GM10248 (cell line): Measurements from ENCODE around the gene GRIN2B.

Source experiments
- CTCF ChIA-PET: fragments of 300-600 bp; sonication (Branson Sonifier 250); formaldehyde crosslinking; extraction: SDS; loops from one replicate; lab custom pipeline; 2021; ENCODE audit warnings: antibody characterized with exemption; lab: Yijun Ruan, JAX
- POLR2A ChIA-PET: fragments of 350-650 bp; sonication (Branson Sonifier 250); formaldehyde crosslinking; extraction: SDS; loops from one replicate; lab custom pipeline; 2020; ENCODE audit warnings: antibody characterized with exemption; lab: Yijun Ruan, JAX
- DNase-seq: peaks from one replicate; pipeline ENCODE4 v3.0.0; 2012; ENCODE audit errors: extremely low spot score
- TF ChIP-seq, protein P1 (sequence below): IDR thresholded peaks from 2 replicates; pipeline ENCODE4 v1.5.1; 2012; ENCODE audit warnings: mild to moderate bottlenecking, low read depth; ENCODE audit errors: extremely low read depth, missing control alignments, control extremely low read depth

The GRIN2B gene

DNA sequence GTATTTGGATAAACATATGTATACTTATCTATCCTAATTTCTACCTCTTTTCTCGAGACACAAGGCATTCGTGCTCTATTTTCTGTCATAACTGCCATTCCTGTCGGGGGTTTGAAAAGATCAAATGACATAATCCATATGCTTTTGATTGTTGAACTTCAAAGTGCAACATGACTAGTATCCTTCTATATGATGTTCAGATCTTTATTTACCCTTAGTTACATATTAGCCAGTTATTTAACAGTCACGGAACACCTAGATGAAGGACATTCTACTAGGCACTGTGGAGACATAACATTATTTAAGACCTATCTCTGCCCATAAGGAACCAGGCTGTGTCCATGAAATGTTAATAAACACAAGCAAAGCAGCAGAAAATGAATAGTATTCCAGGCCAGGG is 11.2 kb upstream of the GRIN2B start:
- no peak for DNase-seq
- POLR2A ChIA-PET, result no interaction called here

DNA sequence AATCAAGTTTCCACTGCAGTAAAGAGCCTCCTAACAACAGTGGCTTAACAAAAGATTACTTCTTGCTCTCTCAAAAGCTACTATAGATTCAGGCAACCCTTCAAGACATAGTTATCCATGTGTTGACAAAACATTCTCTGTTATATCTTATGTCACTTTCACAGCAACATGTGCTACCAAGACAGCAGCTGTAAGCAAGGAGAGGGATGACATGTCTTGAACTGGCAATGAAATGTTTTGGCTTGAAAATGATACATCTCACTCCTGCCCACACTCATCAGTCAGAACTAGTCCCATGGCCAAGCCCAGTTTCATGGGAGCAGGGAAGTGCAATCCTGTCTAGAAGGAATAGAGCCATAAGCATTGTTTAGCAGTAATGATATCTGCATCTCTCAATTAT is 10.7 kb upstream of the GRIN2B start:
- TF ChIP-seq, protein P1, sequence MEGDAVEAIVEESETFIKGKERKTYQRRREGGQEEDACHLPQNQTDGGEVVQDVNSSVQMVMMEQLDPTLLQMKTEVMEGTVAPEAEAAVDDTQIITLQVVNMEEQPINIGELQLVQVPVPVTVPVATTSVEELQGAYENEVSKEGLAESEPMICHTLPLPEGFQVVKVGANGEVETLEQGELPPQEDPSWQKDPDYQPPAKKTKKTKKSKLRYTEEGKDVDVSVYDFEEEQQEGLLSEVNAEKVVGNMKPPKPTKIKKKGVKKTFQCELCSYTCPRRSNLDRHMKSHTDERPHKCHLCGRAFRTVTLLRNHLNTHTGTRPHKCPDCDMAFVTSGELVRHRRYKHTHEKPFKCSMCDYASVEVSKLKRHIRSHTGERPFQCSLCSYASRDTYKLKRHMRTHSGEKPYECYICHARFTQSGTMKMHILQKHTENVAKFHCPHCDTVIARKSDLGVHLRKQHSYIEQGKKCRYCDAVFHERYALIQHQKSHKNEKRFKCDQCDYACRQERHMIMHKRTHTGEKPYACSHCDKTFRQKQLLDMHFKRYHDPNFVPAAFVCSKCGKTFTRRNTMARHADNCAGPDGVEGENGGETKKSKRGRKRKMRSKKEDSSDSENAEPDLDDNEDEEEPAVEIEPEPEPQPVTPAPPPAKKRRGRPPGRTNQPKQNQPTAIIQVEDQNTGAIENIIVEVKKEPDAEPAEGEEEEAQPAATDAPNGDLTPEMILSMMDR, result no peak
- CTCF ChIA-PET, result no interaction called here
- POLR2A ChIA-PET, result no interaction called here
- no peak for DNase-seq

More for the DNA sequence above, 11.2 kb upstream of the GRIN2B start:
- TF ChIP-seq, protein P1, result no peak
- CTCF ChIA-PET, result no interaction called here

DNA sequence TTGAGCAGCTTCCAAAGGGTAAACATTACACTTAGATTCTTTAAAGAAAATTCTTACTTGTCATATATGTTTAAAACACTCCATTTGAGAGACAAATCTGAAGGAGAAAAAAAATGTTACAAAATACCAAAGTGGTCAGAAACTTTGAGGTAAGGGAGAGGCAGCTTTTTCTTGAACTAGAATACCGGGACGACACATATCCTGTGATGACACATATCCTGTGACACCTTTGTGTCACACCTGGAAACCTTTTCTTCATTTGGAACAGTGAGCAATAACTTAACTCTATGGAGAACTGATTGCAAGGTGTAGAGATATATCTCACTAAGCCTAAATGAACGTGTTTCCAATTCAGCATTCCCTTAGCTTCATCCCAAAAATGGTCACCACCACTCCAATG is 4.6 kb upstream of the GRIN2B start:
- ChIA-PET POLR2A (no interaction called here), CTCF (no interaction called here)
- DNase-seq, result no peak
- TF ChIP-seq, protein P1, result no peak

DNA sequence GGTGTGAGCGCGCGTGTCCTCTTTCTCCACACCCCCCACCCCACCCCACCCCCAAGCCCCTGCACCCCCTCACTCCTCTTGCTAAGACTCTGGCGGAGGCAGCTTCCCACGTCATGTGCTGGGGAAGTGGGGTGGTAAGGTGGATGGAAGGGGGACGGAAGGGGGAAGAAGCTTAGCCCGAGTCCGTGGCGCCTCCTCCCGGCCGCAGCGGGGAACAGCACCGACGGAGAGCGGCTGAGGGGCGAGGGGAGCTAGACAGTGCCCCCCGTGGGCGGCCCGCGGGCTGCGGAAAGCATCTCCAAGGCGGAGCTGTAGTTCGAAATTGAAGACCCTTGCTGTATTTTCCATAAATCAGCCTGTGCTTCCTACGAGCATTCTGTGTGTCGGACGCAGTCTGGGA is 588 bp upstream of the GRIN2B start:
- CTCF ChIA-PET, result interaction anchor here (0.7 to 1.3 kb wide), 4 partner anchors 9 to 27 kb away, joined by 3 to 4 read pairs (median 3); no protein-coding TSS in a partner anchor
- no peak for DNase-seq
- TF ChIP-seq, protein P1, result no peak
- POLR2A ChIA-PET, result no interaction called here

DNA sequence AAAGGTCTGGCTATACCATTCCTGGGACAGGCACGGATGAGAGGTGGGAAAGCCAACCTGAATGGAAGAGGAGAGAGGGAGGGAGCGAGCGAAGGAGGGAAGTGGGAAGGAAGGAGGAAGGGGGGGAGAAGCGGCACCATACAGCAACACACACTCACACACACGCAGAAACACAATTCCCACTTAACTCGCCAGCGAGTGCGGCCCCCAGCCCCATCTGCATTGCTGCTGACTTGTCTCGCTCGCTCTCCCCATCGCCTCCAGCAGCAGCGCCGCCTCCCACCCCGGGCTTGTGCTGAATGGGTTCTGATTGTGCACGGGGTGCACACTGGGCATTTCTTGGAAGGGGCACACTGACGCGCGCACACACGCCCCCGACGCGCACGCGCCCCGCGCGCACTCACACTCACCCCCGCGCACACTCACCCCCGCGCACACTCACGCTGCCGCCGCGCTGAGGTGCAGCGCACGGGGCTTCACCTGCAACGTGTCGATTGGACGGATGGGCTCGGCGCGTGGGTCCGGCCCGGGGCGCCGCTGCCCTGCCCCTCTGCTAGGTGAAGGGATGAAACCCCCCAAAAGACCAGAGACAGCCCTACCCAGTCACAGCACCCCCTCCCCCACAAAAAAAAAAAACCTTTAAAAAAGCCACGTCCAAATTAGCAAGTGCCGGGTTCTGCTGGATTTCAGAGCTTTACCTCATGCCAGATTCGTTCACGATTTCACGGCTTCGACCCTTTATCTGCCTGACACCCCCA is 685 bp downstream of the GRIN2B start:
- ChIA-PET CTCF (no interaction called here), POLR2A (no interaction called here)
- DNase-seq, result no peak

DNA sequence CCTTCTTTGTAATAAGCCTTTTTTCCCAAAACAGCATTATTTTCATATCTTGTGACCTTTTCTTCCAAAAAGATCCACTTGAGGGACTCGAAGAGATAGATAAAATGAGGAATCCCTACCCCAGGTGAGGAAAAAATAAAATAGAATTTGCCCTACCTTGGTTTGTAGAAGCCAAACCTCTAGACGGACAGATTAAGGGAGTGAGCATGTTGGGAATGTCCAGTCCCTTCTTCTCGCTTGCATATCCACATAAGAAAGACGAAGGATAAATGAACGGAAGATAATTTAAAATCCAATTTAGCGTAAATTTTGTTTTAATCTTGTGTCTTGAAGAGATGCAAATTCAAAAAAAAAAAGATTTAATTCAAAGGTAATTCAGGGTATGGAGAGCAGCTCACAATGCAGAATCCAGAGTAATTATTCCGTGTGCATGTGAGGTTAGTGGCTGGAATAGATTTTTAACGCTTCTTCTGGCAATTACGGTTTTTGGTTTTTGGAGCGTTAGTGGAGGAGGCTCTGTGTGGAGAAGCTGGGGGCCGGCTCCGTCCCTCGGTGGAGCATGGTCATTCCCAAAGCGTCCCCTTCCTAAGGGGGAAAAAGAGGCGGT is 1.5 kb downstream of the GRIN2B start:
- CTCF ChIA-PET, result no interaction called here
- POLR2A ChIA-PET, result no interaction called here
- no peak for DNase-seq
- TF ChIP-seq, protein P1, result no peak

More for the DNA sequence above, 685 bp downstream of the GRIN2B start:
- TF ChIP-seq, protein P1, result no peak
